CD4-positive, alpha-beta T cell treated with Interleukin-6 for 4 hours (primary cell): Measurements from ENCODE around the gene TOP1.

Experiments used
- DNase-seq: peaks from one replicate; pipeline ENCODE4 v3.0.0-alpha.2; 2020; ENCODE audit warnings: mixed read lengths

Gene TOP1

DNA sequence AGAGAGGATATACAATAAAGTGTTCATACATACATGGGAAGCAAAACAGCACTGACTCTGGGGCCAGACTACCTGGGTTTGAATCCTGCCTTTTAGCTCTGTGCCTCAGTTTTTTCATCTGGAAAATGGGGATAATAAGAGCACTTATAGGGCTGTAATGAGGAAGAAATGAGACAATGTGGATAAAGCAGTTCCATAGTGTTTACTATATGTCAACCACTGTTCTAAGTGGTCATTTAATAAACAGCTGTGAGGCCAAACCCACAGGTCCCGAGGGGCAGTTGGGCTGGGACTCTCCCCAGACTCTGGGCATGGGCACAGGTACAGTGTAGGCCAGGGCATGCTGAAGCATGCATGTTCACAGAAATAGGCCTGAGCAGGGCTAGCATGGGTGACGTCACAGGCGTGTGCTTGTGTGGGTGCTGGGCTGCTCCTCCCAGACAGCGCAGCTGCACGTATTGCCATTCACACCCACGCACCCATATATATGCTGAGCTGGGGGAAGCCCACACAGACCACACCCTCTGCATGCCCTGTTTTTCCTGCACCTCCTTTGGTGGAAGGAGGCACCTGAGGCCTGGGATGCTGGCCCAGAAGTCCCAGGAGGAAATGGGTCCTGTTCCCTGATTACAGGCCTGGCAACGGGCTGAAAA lies 105.2 kb downstream of the TOP1 start:
- peak; percentile 62 for DNase-seq

DNA sequence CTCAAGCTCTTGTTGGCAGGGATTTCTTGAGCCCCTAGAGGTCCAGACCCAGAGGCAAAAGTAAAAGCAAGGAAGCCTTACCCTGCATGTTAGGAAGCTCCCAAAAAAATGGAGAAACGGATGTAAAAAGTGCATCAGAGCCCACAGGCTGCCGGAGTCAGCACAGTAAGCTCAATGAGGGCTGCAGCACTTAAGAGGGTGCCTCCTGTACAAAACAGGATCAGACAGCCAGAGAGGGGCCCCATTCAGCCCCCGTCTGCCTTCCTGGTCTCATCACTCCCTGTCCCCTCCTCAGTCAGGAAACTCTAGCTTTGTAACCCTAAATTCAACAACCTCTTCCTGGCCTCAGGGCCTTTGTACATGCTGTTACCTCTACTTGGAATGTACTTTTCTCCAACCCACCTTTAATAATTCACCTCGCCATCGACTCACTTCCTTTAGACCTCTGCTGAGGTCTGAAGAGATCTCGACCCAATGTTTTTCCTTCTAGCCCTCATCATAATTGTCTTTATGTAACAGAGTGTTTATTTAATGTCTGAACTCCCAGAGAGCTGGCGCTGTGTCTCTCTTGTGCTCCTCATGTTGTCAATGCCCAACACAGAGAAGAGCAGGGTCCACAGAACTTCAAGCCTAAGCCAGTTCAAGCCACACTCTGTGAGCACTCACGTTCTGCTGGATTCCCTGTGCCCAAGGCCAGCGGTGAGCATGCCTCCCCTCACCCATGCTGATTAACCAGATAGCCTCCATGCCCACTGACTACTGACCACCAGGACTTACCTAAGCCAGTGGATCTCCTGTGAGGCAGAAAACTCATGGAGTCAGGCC lies 106.0 kb downstream of the TOP1 start:
- DNase-seq, result no peak

DNA sequence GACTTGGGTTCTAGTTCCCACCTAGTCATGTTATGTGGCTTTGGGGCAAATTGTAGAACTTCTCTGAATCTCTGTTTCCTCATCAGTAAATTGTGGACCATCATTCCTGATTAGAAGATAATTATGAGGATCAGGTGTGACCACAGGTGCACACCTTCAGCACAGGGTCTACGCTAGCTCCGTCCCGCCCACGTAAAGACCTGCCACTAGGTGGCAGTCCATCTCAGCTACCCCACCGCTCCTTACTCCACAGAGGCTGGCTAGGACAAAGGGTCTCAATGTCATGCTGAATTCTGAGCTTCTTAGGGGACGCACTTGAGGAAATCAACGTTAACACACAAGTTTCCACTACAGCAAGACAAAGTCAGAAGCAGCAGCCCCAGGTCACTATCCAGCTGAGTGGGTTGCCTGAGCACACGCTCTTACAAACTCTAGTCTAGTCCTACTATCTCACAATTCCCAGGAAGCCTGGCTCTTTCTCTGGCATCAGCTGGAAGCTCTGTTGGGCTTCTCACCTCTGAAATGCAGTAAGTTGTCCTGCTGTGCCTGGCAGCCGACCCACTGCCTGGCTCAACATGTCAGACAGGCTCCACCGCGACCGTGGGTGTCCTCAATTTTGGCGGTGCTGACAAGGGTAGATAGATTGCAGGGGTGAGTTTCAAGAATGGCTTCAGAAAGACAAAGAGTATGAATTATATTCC lies 106.7 kb downstream of the TOP1 start:
- DNase-seq, result peak; percentile 78

GRCh38 chr20:41135888-41136679 lies 107.5 kb downstream of the TOP1 start:
- DNase-seq, result no peak

- peak; percentile 93 for DNase-seq
Observed at GRCh38 chr20:41136680-41137613, 108.3 kb downstream of the TOP1 start, which contains the start of gene PLCG1. Gene PLCG1 (plus strand): TSS chr20:41137543. CDS start chr20:41137642, 99 bp downstream.

GRCh38 chr20:41137614-41138474 lies 109.2 kb downstream of the TOP1 start:
- DNase-seq, result peak; percentile 69

- peak; percentile 59 for DNase-seq
Observed at GRCh38 chr20:41138475-41139226, 110.0 kb downstream of the TOP1 start.

GRCh38 chr20:41139227-41140093 lies 110.8 kb downstream of the TOP1 start:
- DNase-seq, result no peak

DNA sequence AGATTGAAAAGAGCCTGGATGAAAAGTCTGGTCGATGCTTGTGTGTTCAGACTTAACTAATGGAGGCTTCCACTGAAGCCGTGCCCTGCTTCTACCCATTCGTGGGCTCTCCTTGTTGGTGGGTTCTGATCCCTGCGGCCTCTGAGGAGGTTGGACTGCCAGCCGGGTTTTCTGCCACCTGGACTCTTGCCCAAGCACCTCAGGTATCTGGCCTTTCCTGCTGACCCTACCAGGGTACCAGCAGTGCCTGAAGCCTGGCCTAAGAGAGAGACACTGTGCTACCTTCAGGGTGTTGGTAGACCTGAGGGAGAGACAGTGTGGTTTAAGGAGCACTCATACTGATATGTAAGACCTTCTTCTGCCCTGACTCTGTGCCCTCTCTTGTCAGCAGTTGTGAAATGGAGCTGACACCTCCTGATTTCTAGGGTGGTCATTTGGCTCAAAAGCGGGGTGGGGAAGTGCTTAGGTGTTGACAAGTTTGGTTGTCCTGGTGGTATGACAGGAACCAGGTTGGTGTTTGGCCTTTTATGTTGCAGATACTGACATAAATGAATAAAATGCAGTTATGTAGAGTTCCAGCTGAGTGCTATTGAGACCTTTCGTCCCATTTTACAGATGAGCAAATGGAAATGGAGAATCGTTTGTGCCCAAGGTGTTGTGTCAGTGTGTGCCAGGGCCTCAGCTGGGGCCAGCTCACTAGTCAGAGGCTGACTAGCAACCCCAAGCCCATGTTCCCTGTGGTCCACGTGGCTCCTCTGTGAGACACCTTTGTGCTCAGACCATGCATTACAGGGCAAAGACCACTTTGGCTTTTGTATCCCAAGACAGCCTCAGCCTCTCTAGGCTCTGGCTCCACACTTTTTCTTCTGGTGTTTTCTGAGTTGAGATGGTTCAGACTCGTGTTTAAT lies 111.9 kb downstream of the TOP1 start:
- no peak for DNase-seq

GRCh38 chr20:41141153-41141815 lies 112.7 kb downstream of the TOP1 start:
- peak; percentile 53 for DNase-seq

DNA sequence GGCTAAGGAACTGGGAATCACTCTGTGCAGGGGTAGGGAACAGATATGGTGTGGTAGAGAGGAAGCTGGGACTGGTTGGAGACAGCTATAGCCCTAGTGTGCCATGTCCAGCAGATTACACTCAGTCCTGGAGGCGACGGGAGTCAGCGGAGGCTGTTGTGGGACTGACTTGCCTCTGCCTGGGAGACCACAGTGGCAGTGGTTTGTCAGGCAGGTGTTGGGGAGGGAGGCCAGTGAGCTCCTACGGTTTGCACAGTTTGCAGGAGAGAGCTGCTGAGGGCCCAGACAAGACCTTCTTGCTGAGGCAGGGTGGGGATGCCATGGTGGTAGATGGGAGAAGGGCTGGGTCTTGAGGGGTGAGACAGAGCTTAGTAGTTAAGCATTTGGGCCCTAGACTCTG lies 113.6 kb downstream of the TOP1 start:
- peak; percentile 29 for DNase-seq

- peak; percentile 61 for DNase-seq
Observed at GRCh38 chr20:41142919-41143318, 114.3 kb downstream of the TOP1 start.

- DNase-seq, result no peak
Observed at GRCh38 chr20:41143354-41143753, 114.7 kb downstream of the TOP1 start.

DNA sequence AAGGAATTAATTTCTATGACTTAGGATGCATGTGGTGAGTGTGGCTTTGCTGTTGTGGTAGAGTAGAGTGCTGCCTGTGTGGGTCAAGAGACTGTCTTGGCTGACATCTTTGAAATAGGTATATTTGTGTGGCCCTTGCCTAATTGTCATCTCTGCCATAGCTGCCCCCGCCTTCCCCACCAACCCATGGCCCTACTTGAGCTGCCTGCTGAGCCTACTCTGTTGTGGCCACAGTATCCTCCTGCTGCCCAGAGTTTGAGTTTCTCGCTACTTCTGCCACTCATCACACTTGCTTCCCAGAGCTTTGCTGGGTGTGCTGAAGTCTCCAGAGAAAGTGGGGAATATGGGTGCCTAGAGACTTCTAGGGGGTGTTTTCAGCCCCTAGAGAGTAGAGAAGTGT lies 116.7 kb downstream of the TOP1 start:
- DNase-seq, result no peak

GRCh38 chr20:41145821-41146620 lies 117.4 kb downstream of the TOP1 start:
- DNase-seq, result no peak

DNA sequence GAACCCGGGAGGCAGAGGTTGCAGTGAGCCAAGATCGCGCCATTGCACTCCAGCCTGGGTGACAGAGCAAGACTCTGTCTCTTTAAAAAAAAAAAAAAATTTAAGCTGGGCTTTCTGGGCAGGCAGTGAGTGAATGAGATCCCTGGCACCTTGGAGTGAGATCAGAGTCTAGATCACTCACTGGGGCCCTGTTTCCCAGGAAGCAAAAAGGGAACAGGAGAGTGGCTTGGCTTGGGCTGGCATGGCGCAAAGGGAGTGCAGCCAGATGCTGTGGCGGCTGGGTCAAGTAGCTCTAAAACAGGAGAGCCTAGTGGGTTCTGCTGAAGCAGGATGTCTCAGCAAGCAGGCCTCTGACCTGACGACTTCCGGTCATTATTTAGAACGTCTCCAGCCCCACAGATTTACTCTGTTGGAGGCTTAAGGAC lies 119.2 kb downstream of the TOP1 start:
- no peak for DNase-seq
